Gastrocnemius medialis (tissue), 4 donors: Measurements from ENCODE around the gene EFEMP1. TPM values are rescaled to one million over a fixed set of nuclear protein-coding genes. Genes with fewer than 3 reads are reported as not detected.

ENCODE experiments used
- ATAC-seq, 2 donors: fragments of 150-250 bp; one replicate each; pipeline ENCODE4 v1.9.1; 2016
- DNase-seq, 2 donors: peaks; one replicate each; pipeline ENCODE4 v3.0.0-alpha.2; 2019
- H3K27ac ChIP-seq, 4 donors: fragments of 200-600 bp; sonication (generic); 1 replicate in 1 of 4; 2 replicates in 3 of 4; pipeline ENCODE4 v1.5.1; 2016 to 2018; ENCODE audit warnings: mild to moderate bottlenecking in 2 of 4, moderate library complexity in 1 of 4
- H3K27me3 ChIP-seq, 3 donors: fragments of 200-600 bp; sonication (generic) in 2 of 3; 1 replicate in 1 of 3; 2 replicates in 2 of 3; pipeline versions ENCODE4 v1.5.1 to v1.6.0; 2016 to 2019; ENCODE audit warnings: mild to moderate bottlenecking in 1 of 3, moderate library complexity in 1 of 3
- H3K36me3 ChIP-seq, 2 donors: fragments of 200-600 bp; sonication (generic) in 1 of 2; one replicate each; pipeline ENCODE4 v1.5.1; 2017 to 2018
- H3K4me1 ChIP-seq, 2 donors: fragments of 200-600 bp; sonication (generic) in 1 of 2; one replicate each; pipeline ENCODE4 v1.5.1; 2016 to 2017; ENCODE audit warnings: mild to moderate bottlenecking in 2 of 2
- H3K4me3 ChIP-seq, 4 donors: fragments of 200-600 bp; sonication (generic) in 3 of 4; 1 replicate in 1 of 4; 2 replicates in 3 of 4; pipeline ENCODE4 v1.5.1; 2016 to 2019; ENCODE audit warnings: mild to moderate bottlenecking in 2 of 4
- H3K9me3 ChIP-seq, 3 donors: fragments of 200-600 bp; sonication (generic) in 2 of 3; 1 replicate in 1 of 3; 2 replicates in 2 of 3; pipeline ENCODE4 v1.5.1; 2016 to 2019
- POLR2A ChIP-seq, 2 donors: fragments of 450-650 bp; IDR thresholded peaks; one replicate each; pipeline ENCODE4 v1.6.1; 2017; ENCODE audit warnings: antibody characterized with exemption in 2 of 2, mild to moderate bottlenecking in 2 of 2, moderate library complexity in 2 of 2
- in situ Hi-C, 4 donors: fragments of 200-750 bp; cut with MboI; loops; one replicate each; pipeline versions ENCODE4 v1.15.0 to v1.8.0; 2017; ENCODE audit warnings: low sequenced_read_pairs in 4 of 4
- intact Hi-C: fragments of 100-400 bp; cut with DNase I; formaldehyde crosslinking; loops from one replicate; pipeline ENCODE4 v1.15.1; 2023; ENCODE audit warnings: low total_unique reads
- total RNA-seq, 4 donors: library from RNA; depleted of rRNA; stranded (reverse); fragments of >200 nt; gene quantifications; one replicate each; pipeline versions ENCODE4 v1.1.0 to v1.2.3, GENCODE V29; 2016
- TF ChIP-seq, protein P1 (sequence below), 5 experiments: fragments of 450-650 bp in 3 of 5; fragments of 200-600 bp in 2 of 5; sonication (generic) in 2 of 5; IDR thresholded peaks in 4 of 5; conservative IDR thresholded peaks in 1 of 5; 1 replicate in 4 of 5; 2 replicates in 1 of 5; pipeline ENCODE4 v1.5.1; 2016 to 2019; ENCODE audit warnings: antibody characterized with exemption in 5 of 5, mild to moderate bottlenecking in 3 of 5, moderate library complexity in 3 of 5

EFEMP1 gene
- total RNA-seq, 4 donors from 2014 or later = 1.5 to 30.1 (median 20.8) TPM

DNA sequence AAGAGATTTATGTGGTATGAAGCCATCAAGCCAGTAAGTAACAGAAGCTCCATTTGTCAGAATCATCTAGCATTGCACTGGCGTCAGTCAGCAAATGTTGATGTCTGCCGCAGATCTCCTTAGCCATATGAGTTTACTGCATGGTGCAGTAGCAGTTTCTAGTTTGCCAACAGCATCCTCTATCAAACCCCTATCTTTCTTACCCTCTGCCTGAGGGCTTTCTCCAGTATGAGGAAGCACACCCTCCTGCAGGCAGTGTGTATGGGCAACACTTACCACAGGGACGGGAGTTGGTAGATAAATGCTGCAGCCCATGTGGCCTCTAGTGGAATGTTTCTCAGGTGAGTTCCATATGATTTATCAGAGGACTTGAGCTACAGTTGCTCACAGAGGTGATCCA, 63.7 kb downstream of the EFEMP1 start:
- intact Hi-C loops (no loop called here), in situ Hi-C loops (no loop called here)
- no peak overlapping the region for H3K27ac ChIP-seq
- no peak overlapping the region for H3K4me3 ChIP-seq
- TF ChIP-seq POLR2A (IDR thresholded peaks at IDR 0.05) = no peak
- TF ChIP-seq, protein P1, sequence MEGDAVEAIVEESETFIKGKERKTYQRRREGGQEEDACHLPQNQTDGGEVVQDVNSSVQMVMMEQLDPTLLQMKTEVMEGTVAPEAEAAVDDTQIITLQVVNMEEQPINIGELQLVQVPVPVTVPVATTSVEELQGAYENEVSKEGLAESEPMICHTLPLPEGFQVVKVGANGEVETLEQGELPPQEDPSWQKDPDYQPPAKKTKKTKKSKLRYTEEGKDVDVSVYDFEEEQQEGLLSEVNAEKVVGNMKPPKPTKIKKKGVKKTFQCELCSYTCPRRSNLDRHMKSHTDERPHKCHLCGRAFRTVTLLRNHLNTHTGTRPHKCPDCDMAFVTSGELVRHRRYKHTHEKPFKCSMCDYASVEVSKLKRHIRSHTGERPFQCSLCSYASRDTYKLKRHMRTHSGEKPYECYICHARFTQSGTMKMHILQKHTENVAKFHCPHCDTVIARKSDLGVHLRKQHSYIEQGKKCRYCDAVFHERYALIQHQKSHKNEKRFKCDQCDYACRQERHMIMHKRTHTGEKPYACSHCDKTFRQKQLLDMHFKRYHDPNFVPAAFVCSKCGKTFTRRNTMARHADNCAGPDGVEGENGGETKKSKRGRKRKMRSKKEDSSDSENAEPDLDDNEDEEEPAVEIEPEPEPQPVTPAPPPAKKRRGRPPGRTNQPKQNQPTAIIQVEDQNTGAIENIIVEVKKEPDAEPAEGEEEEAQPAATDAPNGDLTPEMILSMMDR (IDR thresholded peaks at IDR 0.05 in 4 of 5, conservative IDR thresholded peaks at IDR 0.05 in 1 of 5) = no peak
- H3K27me3 ChIP-seq = no peaks in the 10 kb centered on the region
- no peaks in the 10 kb centered on the region for H3K36me3 ChIP-seq
- H3K4me1 ChIP-seq = no peaks in the 10 kb centered on the region
- DNase-seq (no peak), ATAC-seq (no peak)
- H3K9me3 ChIP-seq = no peaks in the 10 kb centered on the region

DNA sequence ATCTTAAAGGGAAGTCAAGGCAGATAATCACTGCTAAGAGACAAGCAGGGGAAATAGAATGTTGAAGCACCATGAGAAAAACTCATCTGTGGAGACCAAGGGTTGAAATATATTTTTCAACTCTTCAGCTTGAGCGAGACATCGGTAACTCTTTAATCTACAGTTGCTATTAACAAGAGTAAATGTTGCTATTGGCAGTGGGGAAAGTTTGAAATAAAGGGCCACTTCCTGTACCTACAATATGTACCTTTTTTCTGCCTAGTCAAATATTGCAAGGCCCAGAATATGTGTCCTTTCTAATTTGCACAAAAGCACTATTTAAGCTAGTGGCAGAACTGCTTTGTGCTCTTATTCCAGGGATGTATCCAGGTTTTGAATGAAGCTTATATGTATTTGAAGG, 65.8 kb downstream of the EFEMP1 start:
- no peak overlapping the region for H3K27ac ChIP-seq
- in situ Hi-C loops = no loop called here
- intact Hi-C loops = no loop called here
- no peaks in the 10 kb centered on the region for H3K36me3 ChIP-seq
- TF ChIP-seq POLR2A (IDR thresholded peaks at IDR 0.05) = no peak
- TF ChIP-seq, protein P1 (IDR thresholded peaks at IDR 0.05 in 4 of 5, conservative IDR thresholded peaks at IDR 0.05 in 1 of 5) = no peak
- no peaks in the 10 kb centered on the region for H3K27me3 ChIP-seq
- ATAC-seq (no peak), DNase-seq (no peak)
- no peaks in the 10 kb centered on the region for H3K9me3 ChIP-seq
- H3K4me1 ChIP-seq = no peaks in the 10 kb centered on the region
- no peak overlapping the region for H3K4me3 ChIP-seq

DNA sequence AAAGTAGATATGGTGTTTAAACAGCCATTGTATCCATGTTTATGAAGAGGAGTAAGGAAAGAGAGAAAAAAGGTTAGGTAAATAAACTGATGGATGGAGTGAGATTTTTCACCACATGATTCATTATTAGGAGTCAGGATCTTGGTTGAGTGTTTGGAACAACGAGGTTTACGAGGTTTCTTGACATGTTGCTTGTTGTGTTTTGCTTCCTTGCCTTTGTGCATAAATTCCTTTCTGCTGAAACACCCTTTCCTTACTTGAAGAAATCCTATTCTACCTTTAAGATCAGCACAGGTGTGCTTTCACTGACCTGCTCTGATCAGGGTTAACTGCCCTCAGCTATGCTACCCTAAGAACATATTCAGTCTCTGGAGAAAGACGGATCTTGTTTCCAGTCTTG, 66.6 kb downstream of the EFEMP1 start:
- TF ChIP-seq, protein P1 (IDR thresholded peaks at IDR 0.05 in 4 of 5, conservative IDR thresholded peaks at IDR 0.05 in 1 of 5) = no peak
- no peak for TF ChIP-seq POLR2A (IDR thresholded peaks at IDR 0.05)
- Histone ChIP-seq H3K27me3 (no peaks in the 10 kb centered on the region), H3K36me3 (no peaks in the 10 kb centered on the region), H3K27ac (no peak overlapping the region), H3K9me3 (no peaks in the 10 kb centered on the region), H3K4me3 (no peak overlapping the region), H3K4me1 (no peaks in the 10 kb centered on the region)
- DNase-seq = no peak
- no peak for ATAC-seq
- in situ Hi-C loops (no loop called here), intact Hi-C loops (no loop called here)

DNA sequence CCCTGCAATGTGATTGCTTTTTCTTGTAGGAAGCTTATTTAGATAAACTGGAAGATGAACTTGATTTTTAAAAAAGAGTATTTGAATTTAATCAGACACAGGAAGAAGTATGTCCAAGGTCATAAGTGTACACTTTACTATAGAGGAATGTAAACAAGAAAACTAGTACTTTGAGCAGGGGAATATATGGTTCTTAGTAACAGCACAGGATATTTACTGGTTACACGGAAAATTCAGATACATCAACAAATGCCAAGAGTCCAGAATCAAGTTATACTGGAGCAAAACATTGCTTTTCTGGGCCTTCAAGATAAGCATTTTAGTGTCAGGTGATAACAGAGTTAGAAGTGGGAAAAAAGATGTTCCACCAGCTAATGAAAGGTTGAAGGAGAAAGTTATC, 75.5 kb downstream of the EFEMP1 start:
- in situ Hi-C loops = no loop called here
- Histone ChIP-seq H3K27ac (no peak overlapping the region), H3K27me3 (no peaks in the 10 kb centered on the region), H3K9me3 (no peaks in the 10 kb centered on the region), H3K4me3 (no peak overlapping the region), H3K4me1 (peaks cover 0 to 3% of the 10 kb centered on the region in 2 donors), H3K36me3 (no peaks in the 10 kb centered on the region)
- intact Hi-C loops = no loop called here
- no peak for ATAC-seq
- no peak for TF ChIP-seq POLR2A (IDR thresholded peaks at IDR 0.05)
- TF ChIP-seq, protein P1 (IDR thresholded peaks at IDR 0.05 in 4 of 5, conservative IDR thresholded peaks at IDR 0.05 in 1 of 5) = no peak
- no peak for DNase-seq

DNA sequence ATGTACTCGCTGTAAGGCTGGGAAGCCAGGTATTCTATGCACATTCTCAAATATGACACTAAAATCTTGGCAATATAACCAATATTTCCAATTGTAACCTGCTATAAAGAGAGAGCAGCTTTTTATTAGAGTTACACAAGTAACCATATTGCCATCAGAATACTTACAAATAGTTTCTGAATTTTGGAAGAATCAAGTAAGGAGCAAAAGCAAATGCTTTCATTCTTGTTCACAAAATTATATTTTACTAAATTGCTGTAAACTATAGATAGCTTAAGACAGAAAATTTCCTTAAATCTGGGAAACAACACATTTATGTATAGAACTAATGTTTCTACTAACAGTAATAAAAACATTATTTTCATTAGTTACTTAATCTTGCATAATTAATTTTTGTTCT, 77.2 kb downstream of the EFEMP1 start:
- ATAC-seq = no peak
- no peak overlapping the region for H3K27ac ChIP-seq
- no peaks in the 10 kb centered on the region for H3K36me3 ChIP-seq
- peaks cover 0 to 3% of the 10 kb centered on the region in 2 donors for H3K4me1 ChIP-seq
- no peak for TF ChIP-seq POLR2A (IDR thresholded peaks at IDR 0.05)
- TF ChIP-seq, protein P1 (IDR thresholded peaks at IDR 0.05 in 4 of 5, conservative IDR thresholded peaks at IDR 0.05 in 1 of 5) = no peak
- H3K27me3 ChIP-seq = no peaks in the 10 kb centered on the region
- no peaks in the 10 kb centered on the region for H3K9me3 ChIP-seq
- no peak overlapping the region for H3K4me3 ChIP-seq
- DNase-seq = no peak
- in situ Hi-C loops (no loop called here), intact Hi-C loops (no loop called here)
